Measurements from ENCODE around the gene KDM5B.
"Not testable (repeated sequence)": the region's sequence is repeated elsewhere in the genome, so short reads cannot be mapped to it uniquely, and the experiment has no call there.

GRCh38 chr1:202744770-202745169 lies 63.5 kb downstream of the KDM5B start:
- not testable (repeated sequence) for TF ChIP-seq POLR2A (IDR thresholded peaks at IDR 0.05; ENCODE audit: low read length); GATA1 (IDR thresholded peaks at IDR 0.05; ENCODE audit: low read depth, low read length)
